Esophagus squamous epithelium (tissue), 5 donors: ENCODE data around the gene SLC9B1. TPM values are rescaled to one million over a fixed set of nuclear protein-coding genes. Genes with fewer than 3 reads are reported as not detected.

Source experiments
- DNase-seq: peaks from one replicate; lab custom pipeline; 2025; lab: John Stamatoyannopoulos, UW
- H3K27ac ChIP-seq, 4 donors: fragments of 200-600 bp; sonication (generic); one replicate each; pipeline ENCODE4 v1.5.1; 2016 to 2019; ENCODE audit warnings: mild to moderate bottlenecking in 1 of 4
- H3K27me3 ChIP-seq, 4 donors: fragments of 200-600 bp; sonication (generic); 1 replicate in 3 of 4; 2 replicates in 1 of 4; pipeline versions ENCODE4 v1.5.1 to v1.6.0; 2017 to 2021; ENCODE audit warnings: antibody characterized with exemption in 1 of 4
- H3K36me3 ChIP-seq, 3 donors: fragments of 200-600 bp; sonication (generic); one replicate each; pipeline ENCODE4 v1.5.1; 2016 to 2019
- H3K4me1 ChIP-seq, 3 donors: fragments of 200-600 bp; sonication (generic); one replicate each; pipeline ENCODE4 v1.5.1; 2017 to 2019
- H3K4me3 ChIP-seq, 4 donors: fragments of 200-600 bp; sonication (generic); 1 replicate in 3 of 4; 2 replicates in 1 of 4; pipeline ENCODE4 v1.5.1; 2016 to 2019; ENCODE audit warnings: mild to moderate bottlenecking in 2 of 4, moderate library complexity in 1 of 4
- H3K9me3 ChIP-seq, 3 donors: fragments of 200-600 bp; sonication (generic); one replicate each; pipeline ENCODE4 v1.5.1; 2016 to 2019
- POLR2A ChIP-seq, 4 donors: fragments of 450-650 bp; IDR thresholded peaks; one replicate each; pipeline ENCODE4 v1.6.1; 2017; ENCODE audit warnings: antibody characterized with exemption in 4 of 4, mild to moderate bottlenecking in 4 of 4, moderate library complexity in 3 of 4
- WGBS, 2 donors: methylation state at CpG; one replicate each; pipeline ENCODE4 v1.1.5; 2018; 5-methylcytosine and 5-hydroxymethylcytosine counted together
- intact Hi-C: fragments of 100-400 bp; cut with DNase I; formaldehyde crosslinking; loops from one replicate; pipeline ENCODE4 v1.15.0; 2022
- total RNA-seq, 4 donors: library from RNA; depleted of rRNA; stranded (reverse); fragments of >200 nt; gene quantifications; one replicate each; pipeline ENCODE4 v1.1.0, GENCODE V29; 2016
- TF ChIP-seq, protein P1 (sequence below), 6 experiments: fragments of 450-650 bp in 4 of 6; fragments of 200-600 bp in 2 of 6; sonication (generic) in 2 of 6; IDR thresholded peaks; one replicate each; pipeline ENCODE4 v1.5.1; 2016 to 2019; ENCODE audit warnings: antibody characterized with exemption in 6 of 6, mild to moderate bottlenecking in 4 of 6, moderate library complexity in 4 of 6
- donor health status: DM: yes; HTN: yes; CAD: no.

SLC9B1 gene
- total RNA-seq, 4 donors from 2014 or later: 0.49 to 0.76 TPM; not detected in 2

DNA sequence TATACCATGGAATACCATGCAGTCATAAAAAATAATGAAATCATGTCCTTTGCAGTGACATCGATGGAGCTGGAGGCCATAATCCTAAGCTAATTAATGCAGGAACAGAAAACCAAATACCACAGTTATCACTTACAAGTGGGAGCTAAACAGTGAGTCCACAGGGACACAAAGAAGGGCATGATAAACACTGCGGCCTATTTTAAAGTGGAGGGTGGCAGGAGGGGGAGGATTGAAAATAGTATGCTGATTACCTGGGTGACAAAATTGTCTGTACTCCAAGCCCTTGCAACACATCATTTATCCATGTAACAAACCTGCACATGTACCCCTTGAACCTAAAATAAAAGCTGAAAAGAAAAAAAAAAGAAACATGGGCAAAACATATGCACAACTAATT is 16.7 kb upstream of the SLC9B1 start:
- Histone ChIP-seq H3K4me1 (no peaks in the 10 kb centered on the region), H3K27ac (no peak overlapping the region), H3K36me3 (peaks cover 0 to 15% (median 0%) of the 10 kb centered on the region in 3 donors), H3K27me3 (no peaks in the 10 kb centered on the region), H3K9me3 (no peaks in the 10 kb centered on the region), H3K4me3 (no peak overlapping the region)
- 93 to 100% methylated on average over 2 of the region's 2 CpGs for WGBS, 2 donors
- intact Hi-C loops: loop anchor here (10.0 kb wide), 1 partner anchor 59 kb away; the partner anchor contains the start of gene BDH2
- DNase-seq: no peak
- TF ChIP-seq POLR2A (IDR thresholded peaks at IDR 0.05): no peak
- TF ChIP-seq, protein P1, sequence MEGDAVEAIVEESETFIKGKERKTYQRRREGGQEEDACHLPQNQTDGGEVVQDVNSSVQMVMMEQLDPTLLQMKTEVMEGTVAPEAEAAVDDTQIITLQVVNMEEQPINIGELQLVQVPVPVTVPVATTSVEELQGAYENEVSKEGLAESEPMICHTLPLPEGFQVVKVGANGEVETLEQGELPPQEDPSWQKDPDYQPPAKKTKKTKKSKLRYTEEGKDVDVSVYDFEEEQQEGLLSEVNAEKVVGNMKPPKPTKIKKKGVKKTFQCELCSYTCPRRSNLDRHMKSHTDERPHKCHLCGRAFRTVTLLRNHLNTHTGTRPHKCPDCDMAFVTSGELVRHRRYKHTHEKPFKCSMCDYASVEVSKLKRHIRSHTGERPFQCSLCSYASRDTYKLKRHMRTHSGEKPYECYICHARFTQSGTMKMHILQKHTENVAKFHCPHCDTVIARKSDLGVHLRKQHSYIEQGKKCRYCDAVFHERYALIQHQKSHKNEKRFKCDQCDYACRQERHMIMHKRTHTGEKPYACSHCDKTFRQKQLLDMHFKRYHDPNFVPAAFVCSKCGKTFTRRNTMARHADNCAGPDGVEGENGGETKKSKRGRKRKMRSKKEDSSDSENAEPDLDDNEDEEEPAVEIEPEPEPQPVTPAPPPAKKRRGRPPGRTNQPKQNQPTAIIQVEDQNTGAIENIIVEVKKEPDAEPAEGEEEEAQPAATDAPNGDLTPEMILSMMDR (IDR thresholded peaks at IDR 0.05): no peak

DNA sequence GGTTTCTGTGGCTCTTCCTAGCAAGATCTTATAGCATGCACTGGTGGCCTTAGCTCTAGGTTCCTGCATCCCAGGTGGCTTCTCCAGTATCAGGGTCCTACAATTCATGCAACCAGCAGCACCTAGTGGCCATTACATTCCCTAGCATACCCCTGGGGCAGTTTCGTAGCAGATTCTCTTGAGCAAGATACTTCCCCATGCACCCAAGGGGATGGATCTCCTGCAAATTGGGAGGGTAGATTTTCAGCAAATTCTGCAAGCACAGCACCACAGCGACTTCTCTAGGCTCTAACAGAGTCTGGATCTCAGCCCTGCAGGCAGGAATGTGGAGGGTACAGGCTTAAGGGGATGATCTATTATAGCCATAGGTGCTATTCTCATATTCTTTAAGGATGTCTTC is 13.1 kb upstream of the SLC9B1 start:
- peaks cover 0 to 22% (median 0%) of the 10 kb centered on the region in 3 donors for H3K36me3 ChIP-seq
- intact Hi-C loops: loop anchor here (10.0 kb wide), 1 partner anchor 62 kb away; the partner anchor contains the start of gene BDH2
- 65 to 75% methylated on average over 2 of the region's 2 CpGs for WGBS, 2 donors

DNA sequence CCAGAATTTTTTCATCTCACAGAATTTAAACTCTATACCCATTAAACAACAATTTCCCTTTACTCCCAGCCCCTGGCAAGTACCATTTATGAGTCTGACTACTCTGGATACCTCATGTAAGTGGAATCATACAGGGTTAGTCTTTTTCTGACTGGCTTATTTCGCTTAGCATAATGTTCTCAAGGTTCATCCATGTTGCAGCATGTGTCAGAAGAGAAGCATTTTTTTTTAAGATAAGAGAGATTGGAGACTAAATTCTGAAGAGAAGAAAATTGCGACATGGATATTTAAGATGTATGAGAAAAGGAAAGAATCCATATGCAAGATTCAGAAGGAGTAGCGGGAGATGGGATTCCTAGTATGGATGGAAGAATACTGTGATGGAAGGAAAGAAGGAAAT is 11.3 kb upstream of the SLC9B1 start:
- intact Hi-C loops: loop anchor here (10.0 kb wide), 1 partner anchor 64 kb away; the partner anchor contains the start of gene BDH2
- H3K27me3 ChIP-seq: no peaks in the 10 kb centered on the region
- no peak overlapping the region for H3K4me3 ChIP-seq
- no peak for TF ChIP-seq POLR2A (IDR thresholded peaks at IDR 0.05)
- TF ChIP-seq, protein P1 (IDR thresholded peaks at IDR 0.05): no peak
- H3K9me3 ChIP-seq: no peaks in the 10 kb centered on the region
- WGBS, 2 donors: 90 to 94% methylated on average over 3 of the region's 3 CpGs
- no peak overlapping the region for H3K27ac ChIP-seq
- H3K36me3 ChIP-seq: peaks cover 0 to 26% (median 0%) of the 10 kb centered on the region in 3 donors
- no peaks in the 10 kb centered on the region for H3K4me1 ChIP-seq
- no peak for DNase-seq

More for the DNA sequence above, 13.1 kb upstream of the SLC9B1 start:
- TF ChIP-seq, protein P1 (IDR thresholded peaks at IDR 0.05): peak in 2 of 6 experiments; percentile 11 to 29
- no peak for TF ChIP-seq POLR2A (IDR thresholded peaks at IDR 0.05)
- Histone ChIP-seq H3K27ac (no peak overlapping the region), H3K4me1 (no peaks in the 10 kb centered on the region), H3K4me3 (no peak overlapping the region), H3K27me3 (no peaks in the 10 kb centered on the region), H3K9me3 (no peaks in the 10 kb centered on the region)
- DNase-seq: no peak

DNA sequence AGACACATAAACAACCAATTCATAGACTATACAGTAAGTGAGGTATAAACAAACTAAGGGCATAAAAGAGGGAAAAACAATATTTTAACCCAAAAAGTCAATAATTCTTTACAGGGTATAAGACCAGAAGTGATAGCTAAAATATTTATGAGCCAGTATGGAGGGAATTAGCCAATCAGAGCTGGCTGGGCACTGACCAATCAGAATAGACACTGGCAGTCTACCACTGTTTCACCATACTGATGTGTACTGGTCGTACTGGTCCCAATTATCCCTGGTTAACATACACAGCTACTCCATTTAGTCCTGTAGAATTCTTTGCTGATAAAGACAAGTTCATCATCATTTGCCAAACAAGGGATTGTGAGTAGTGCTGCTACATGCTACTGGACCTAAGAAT is 9.8 kb upstream of the SLC9B1 start:
- WGBS, 2 donors: 86 to 90% methylated on average over 1 of the region's 1 CpG
- Histone ChIP-seq H3K27ac (no peak overlapping the region), H3K4me1 (no peaks in the 10 kb centered on the region), H3K9me3 (no peaks in the 10 kb centered on the region), H3K36me3 (peaks cover 0 to 27% (median 0%) of the 10 kb centered on the region in 3 donors), H3K4me3 (no peak overlapping the region), H3K27me3 (no peaks in the 10 kb centered on the region)
- intact Hi-C loops: no loop called here
- DNase-seq: no peak
- no peak for TF ChIP-seq POLR2A (IDR thresholded peaks at IDR 0.05)
- TF ChIP-seq, protein P1 (IDR thresholded peaks at IDR 0.05): no peak

DNA sequence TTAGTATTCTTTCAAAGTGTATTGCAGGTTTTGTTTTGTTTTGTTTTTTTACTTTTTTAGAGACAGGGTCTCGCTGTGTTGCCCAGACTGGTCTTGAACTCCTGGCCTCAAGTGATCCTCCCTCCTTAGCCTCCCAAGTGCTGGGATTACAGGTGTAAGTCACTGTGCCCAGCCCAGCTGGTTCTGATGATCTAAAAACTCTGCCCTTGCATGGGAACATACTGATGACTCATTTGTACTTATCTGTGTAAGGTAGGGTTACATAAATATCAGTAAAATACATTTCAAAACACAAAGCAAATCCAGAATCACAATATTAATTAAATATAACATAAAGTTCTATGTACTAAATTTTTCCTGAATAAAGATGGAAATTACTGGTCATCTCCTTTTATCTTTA is 7.4 kb upstream of the SLC9B1 start:
- intact Hi-C loops: no loop called here
- H3K4me3 ChIP-seq: no peak overlapping the region

More for the DNA sequence above, 7.4 kb upstream of the SLC9B1 start:
- Histone ChIP-seq H3K36me3 (peaks cover 0 to 27% (median 0%) of the 10 kb centered on the region in 3 donors), H3K27ac (no peak overlapping the region), H3K27me3 (no peaks in the 10 kb centered on the region), H3K9me3 (no peaks in the 10 kb centered on the region), H3K4me1 (no peaks in the 10 kb centered on the region)
- DNase-seq: no peak
- WGBS, 2 donors: 89 to 95% methylated on average over 1 of the region's 1 CpG
- TF ChIP-seq, protein P1 (IDR thresholded peaks at IDR 0.05): no peak
- TF ChIP-seq POLR2A (IDR thresholded peaks at IDR 0.05): no peak
